ENCODE results near the gene KCNH1. TPM values are rescaled to one million over a fixed set of nuclear protein-coding genes. Genes with fewer than 3 reads are reported as not detected.

The KCNH1 gene
- total and polyA plus RNA-seq, 10 of the 15 experiments (the other 5 are each of a cell fraction or from before 2014, with no cell fraction given), result 0.02 to 0.04 (median 0.04) TPM; not detected in 7

- TF ChIP-seq, protein P1, sequence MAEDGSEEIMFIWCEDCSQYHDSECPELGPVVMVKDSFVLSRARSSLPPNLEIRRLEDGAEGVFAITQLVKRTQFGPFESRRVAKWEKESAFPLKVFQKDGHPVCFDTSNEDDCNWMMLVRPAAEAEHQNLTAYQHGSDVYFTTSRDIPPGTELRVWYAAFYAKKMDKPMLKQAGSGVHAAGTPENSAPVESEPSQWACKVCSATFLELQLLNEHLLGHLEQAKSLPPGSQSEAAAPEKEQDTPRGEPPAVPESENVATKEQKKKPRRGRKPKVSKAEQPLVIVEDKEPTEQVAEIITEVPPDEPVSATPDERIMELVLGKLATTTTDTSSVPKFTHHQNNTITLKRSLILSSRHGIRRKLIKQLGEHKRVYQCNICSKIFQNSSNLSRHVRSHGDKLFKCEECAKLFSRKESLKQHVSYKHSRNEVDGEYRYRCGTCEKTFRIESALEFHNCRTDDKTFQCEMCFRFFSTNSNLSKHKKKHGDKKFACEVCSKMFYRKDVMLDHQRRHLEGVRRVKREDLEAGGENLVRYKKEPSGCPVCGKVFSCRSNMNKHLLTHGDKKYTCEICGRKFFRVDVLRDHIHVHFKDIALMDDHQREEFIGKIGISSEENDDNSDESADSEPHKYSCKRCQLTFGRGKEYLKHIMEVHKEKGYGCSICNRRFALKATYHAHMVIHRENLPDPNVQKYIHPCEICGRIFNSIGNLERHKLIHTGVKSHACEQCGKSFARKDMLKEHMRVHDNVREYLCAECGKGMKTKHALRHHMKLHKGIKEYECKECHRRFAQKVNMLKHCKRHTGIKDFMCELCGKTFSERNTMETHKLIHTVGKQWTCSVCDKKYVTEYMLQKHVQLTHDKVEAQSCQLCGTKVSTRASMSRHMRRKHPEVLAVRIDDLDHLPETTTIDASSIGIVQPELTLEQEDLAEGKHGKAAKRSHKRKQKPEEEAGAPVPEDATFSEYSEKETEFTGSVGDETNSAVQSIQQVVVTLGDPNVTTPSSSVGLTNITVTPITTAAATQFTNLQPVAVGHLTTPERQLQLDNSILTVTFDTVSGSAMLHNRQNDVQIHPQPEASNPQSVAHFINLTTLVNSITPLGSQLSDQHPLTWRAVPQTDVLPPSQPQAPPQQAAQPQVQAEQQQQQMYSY (CRISPR knock-in tag; IDR thresholded peaks at IDR 0.05), result no peak
- TF ChIP-seq RBBP5 (conservative IDR thresholded peaks at IDR 0.05) (no peak), DPF2 (IDR thresholded peaks at IDR 0.05) (no peak)
Measured at GRCh38 chr1:211111351-211111750, 22.6 kb downstream of the KCNH1 start (continued).

GRCh38 chr1:211101481-211101880 lies 32.5 kb downstream of the KCNH1 start:
- FAIRE-seq (no peak), ATAC-seq (no peak), DNase-seq (ENCODE audit: low read depth, low spot score) (no peak)
- H3K9me3 ChIP-seq (replicated peaks; ENCODE audit: control insufficient read depth, insufficient read depth, low read length), result no peaks in the 10 kb centered on the region
- H4K20me1 ChIP-seq (ENCODE audit: control insufficient read depth, insufficient read depth), result no peaks in the 10 kb centered on the region
- SMC1A ChIA-PET (ENCODE audit: uncharacterized antibody, unreplicated experiment), result no interaction called here
- no peaks in the 10 kb centered on the region for H3K27me3 ChIP-seq (replicated peaks in 1 of 2; ENCODE audit: control insufficient read depth in 2 of 2, insufficient read depth in 2 of 2, low read length in 1 of 2)
- H3K9ac ChIP-seq (ENCODE audit: control insufficient read depth, insufficient read depth, low read length), result no peak overlapping the region
- RAD21 ChIA-PET (ENCODE audit: unreplicated experiment), result no interaction called here
- in situ Hi-C loops (cut with MboI) (no loop called here), intact Hi-C loops (cut with micrococcal nuclease; ENCODE audit: unreplicated experiment) (no loop called here)
- H3K4me2 ChIP-seq (ENCODE audit: control insufficient read depth, insufficient read depth), result no peak overlapping the region
- no peak for TF ChIP-seq JUNB (IDR thresholded peaks at IDR 0.05)
- no peak for TF ChIP-seq MEF2B (IDR thresholded peaks at IDR 0.05; ENCODE audit: partially characterized antibody, poor library complexity, severe bottlenecking)
- no peak for TF ChIP-seq CEBPB (IDR thresholded peaks at IDR 0.05; ENCODE audit: borderline replicate concordance in 1 of 2, low read depth in 2 of 2, low read length in 2 of 2)
- TF ChIP-seq NFYA (IDR thresholded peaks at IDR 0.05; ENCODE audit: borderline replicate concordance, low read depth, low read length), result no peak
- no peak overlapping the region for H3K4me3 ChIP-seq
- H3K79me2 ChIP-seq (ENCODE audit: control insufficient read depth, insufficient read depth, low read length), result no peaks in the 10 kb centered on the region
- no peaks in the 10 kb centered on the region for H3K36me3 ChIP-seq (ENCODE audit: control insufficient read depth in 2 of 2, insufficient read depth in 2 of 2, low read length in 1 of 2)
- POLR2A ChIA-PET, result no interaction called here
- CTCF ChIA-PET, result no interaction called here
- 5% methylated on average over 2 of the region's 2 CpGs for WGBS (ENCODE audit: insufficient coverage, insufficient replicate concordance, low lambda C conversion rate, missing lambda C conversion rate)
- H3K4me1 ChIP-seq (ENCODE audit: control insufficient read depth, insufficient read depth, low read length), result no peaks in the 10 kb centered on the region
- BruUV-seq (replicated peaks), result no TSS peak
- no peak overlapping the region for H2AFZ ChIP-seq (ENCODE audit: control insufficient read depth, low read depth, low read length)
- no peak overlapping the region for H3K27ac ChIP-seq (ENCODE audit: control insufficient read depth, insufficient read depth)

Measured in GM12878 (cell line).